Astrocyte (in vitro differentiated cells and primary cell): Measurements from ENCODE around the gene PET100. TPM values are rescaled to one million over a fixed set of nuclear protein-coding genes. Genes with fewer than 3 reads are reported as not detected.

Experiments
- DNase-seq: peaks from one replicate; pipeline ENCODE4 v3.0.0-alpha.2; 2010; ENCODE audit warnings: low read depth
- FAIRE-seq: peaks from 2 replicates; lab custom pipeline; 2011; peaks lifted over from hg19 to GRCh38; lab: Jason Lieb, UNC
- H2AFZ ChIP-seq: 2 replicates; pipeline ENCODE4 v1.6.0; 2012; ENCODE audit warnings: low read depth, low read length, inconsistent platforms
- H3K27ac ChIP-seq: 2 replicates; pipeline ENCODE4 v1.5.1; 2011; ENCODE audit warnings: low read depth, low read length, inconsistent platforms
- H3K27me3 ChIP-seq: 2 replicates; pipeline ENCODE4 v1.6.0; 2011; ENCODE audit warnings: low read length, inconsistent platforms; ENCODE audit not compliant: insufficient read depth
- H3K36me3 ChIP-seq: 2 replicates; pipeline ENCODE4 v1.5.1; 2011; ENCODE audit warnings: low read length, inconsistent platforms; ENCODE audit not compliant: insufficient read depth
- H3K4me1 ChIP-seq: 2 replicates; pipeline ENCODE4 v1.5.1; 2011; ENCODE audit warnings: low read length, inconsistent platforms; ENCODE audit not compliant: insufficient read depth
- H3K4me2 ChIP-seq: 2 replicates; pipeline ENCODE4 v1.6.0; 2012; ENCODE audit warnings: low read length, inconsistent platforms
- H3K4me3 ChIP-seq: 2 replicates; pipeline ENCODE4 v1.5.1; 2011; ENCODE audit warnings: low read depth, mild to moderate bottlenecking, low read length, inconsistent platforms; ENCODE audit not compliant: insufficient read depth
- H3K79me2 ChIP-seq: 2 replicates; pipeline ENCODE4 v1.6.0; 2012; ENCODE audit warnings: mild to moderate bottlenecking, low read length, inconsistent platforms; ENCODE audit not compliant: insufficient read depth
- H3K9ac ChIP-seq: 2 replicates; pipeline ENCODE4 v1.6.0; 2012; ENCODE audit warnings: mild to moderate bottlenecking, low read length, inconsistent platforms
- H3K9me3 ChIP-seq: 2 replicates; pipeline ENCODE4 v1.5.1; 2012; ENCODE audit warnings: low read depth, mild to moderate bottlenecking, low read length, inconsistent platforms; ENCODE audit not compliant: insufficient read depth
- H4K20me1 ChIP-seq: 2 replicates; pipeline ENCODE4 v1.6.0; 2012; ENCODE audit warnings: low read length, inconsistent platforms; ENCODE audit not compliant: insufficient read depth
- H3K27ac Mint-ChIP-seq: one replicate; pipeline ENCODE4 v1.8.0; 2021; ENCODE audit warnings: mild to moderate bottlenecking, mixed read lengths; ENCODE audit not compliant: unreplicated experiment
- H3K27me3 Mint-ChIP-seq: one replicate; pipeline ENCODE4 v1.8.0; 2021; ENCODE audit warnings: low read depth, mixed read lengths; ENCODE audit not compliant: unreplicated experiment
- H3K36me3 Mint-ChIP-seq: one replicate; pipeline ENCODE4 v1.8.0; 2021; ENCODE audit warnings: low read depth, mixed read lengths; ENCODE audit not compliant: unreplicated experiment
- H3K4me1 Mint-ChIP-seq: one replicate; pipeline ENCODE4 v1.8.0; 2021; ENCODE audit warnings: low read depth, mixed read lengths; ENCODE audit not compliant: unreplicated experiment
- H3K4me3 Mint-ChIP-seq: one replicate; pipeline ENCODE4 v1.8.0; 2021; ENCODE audit warnings: mild to moderate bottlenecking, moderate library complexity, mixed read lengths; ENCODE audit not compliant: unreplicated experiment
- H3K9me3 Mint-ChIP-seq: one replicate; pipeline ENCODE4 v1.8.0; 2021; ENCODE audit warnings: mild to moderate bottlenecking, mixed read lengths; ENCODE audit not compliant: unreplicated experiment
- CTCF ChIP-seq: IDR thresholded peaks from 2 replicates; pipeline ENCODE4 v1.5.1; 2011; ENCODE audit warnings: low read depth, mild to moderate bottlenecking, inconsistent platforms, low read length, moderate library complexity; ENCODE audit not compliant: insufficient read depth
- EZH2 ChIP-seq: IDR thresholded peaks from 2 replicates; pipeline ENCODE4 v1.6.1; 2012; ENCODE audit warnings: mild to moderate bottlenecking, low read length, inconsistent platforms; ENCODE audit not compliant: insufficient read depth
- total RNA-seq: library from RNA; stranded (reverse); gene quantifications from 2 replicates; pipeline ENCODE4 v1.2.1, GENCODE V29; 2021

PET100 gene
- total RNA-seq, 1 donor from 2014 or later = 95.8 TPM

DNA sequence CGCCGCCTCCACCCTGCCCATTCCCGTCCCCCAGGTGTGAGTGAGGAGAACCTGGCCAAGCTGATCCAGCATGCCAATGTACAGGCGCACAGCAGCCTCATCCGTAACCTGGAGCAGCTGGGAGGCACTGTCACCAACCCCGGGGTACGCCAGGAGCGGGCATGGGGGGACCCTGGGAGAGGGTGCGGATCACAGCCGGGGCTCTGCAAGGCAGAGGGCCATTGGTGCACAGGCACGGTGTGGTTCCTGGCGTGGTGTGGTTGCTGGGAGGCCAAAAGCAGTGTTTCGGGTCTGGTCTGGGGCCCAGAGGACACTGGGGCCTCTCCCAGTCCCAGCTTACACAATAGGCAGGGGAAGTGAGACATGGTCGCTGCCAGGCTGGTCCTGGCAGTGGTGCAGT, 15.6 kb downstream of the PET100 start:
- H3K27me3 Mint-ChIP-seq = peaks cover 6% of the 10 kb centered on the region
- no peak for TF ChIP-seq EZH2
- TF ChIP-seq CTCF = no peak
- peaks cover 1% of the 10 kb centered on the region for H3K36me3 Mint-ChIP-seq
- H3K4me1 Mint-ChIP-seq = no peaks in the 10 kb centered on the region
- Histone ChIP-seq H2AFZ (no peak overlapping the region), H3K4me2 (no peak overlapping the region), H3K9me3 (peaks cover 1% of the 10 kb centered on the region), H3K79me2 (no peaks in the 10 kb centered on the region), H3K9ac (no peak overlapping the region), H3K4me3 (no peak overlapping the region), H3K36me3 (no peaks in the 10 kb centered on the region), H4K20me1 (no peaks in the 10 kb centered on the region), H3K27me3 (no peaks in the 10 kb centered on the region), H3K27ac (no peak overlapping the region), H3K4me1 (no peaks in the 10 kb centered on the region)
- no peak for FAIRE-seq
- DNase-seq = no peak
- no peaks in the 10 kb centered on the region for H3K9me3 Mint-ChIP-seq
- H3K27ac Mint-ChIP-seq = no peak overlapping the region
- no peak overlapping the region for H3K4me3 Mint-ChIP-seq

DNA sequence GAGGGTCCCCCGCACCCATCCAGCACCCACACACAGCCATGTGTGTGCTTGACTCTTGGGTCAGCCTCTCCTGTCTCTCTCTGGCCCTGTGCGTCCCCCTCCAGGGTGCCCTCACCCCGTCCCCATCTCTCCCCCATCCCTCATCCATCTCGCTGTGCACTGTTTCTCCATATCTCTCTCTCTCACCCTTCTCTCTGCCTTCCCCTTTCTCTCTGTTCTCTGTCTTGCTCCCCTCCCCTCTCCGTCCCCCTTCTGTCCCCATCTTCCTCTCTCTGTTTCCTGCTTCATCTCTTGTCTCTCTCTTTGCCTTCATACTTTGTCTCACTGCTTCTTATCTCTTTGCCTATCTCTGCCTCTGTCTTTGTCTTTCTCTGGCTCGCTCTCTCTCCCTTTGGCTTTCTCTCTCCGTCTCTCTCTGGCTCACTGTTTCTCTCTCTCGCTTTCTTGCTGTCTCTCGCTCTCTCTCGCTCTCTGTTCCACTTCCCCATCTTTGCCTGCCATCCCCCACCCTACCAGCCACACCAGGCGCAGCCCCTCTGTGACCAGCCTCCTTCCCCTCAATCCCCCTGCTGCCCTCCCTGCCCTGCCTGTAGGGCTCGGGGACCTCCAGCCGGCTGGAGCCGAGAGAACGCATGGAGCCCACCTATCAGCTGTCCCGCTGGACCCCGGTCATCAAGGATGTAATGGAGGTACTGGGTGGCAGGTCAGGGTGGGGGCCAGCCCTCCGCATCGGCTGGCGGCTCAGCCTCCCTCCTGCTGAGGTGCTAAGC, 16.2 kb downstream of the PET100 start:
- H3K4me3 Mint-ChIP-seq = no peak overlapping the region
- no peak for DNase-seq
- no peak overlapping the region for H3K9ac ChIP-seq
- peaks cover 1% of the 10 kb centered on the region for H3K36me3 Mint-ChIP-seq
- no peaks in the 10 kb centered on the region for H4K20me1 ChIP-seq
- H3K79me2 ChIP-seq = no peaks in the 10 kb centered on the region
- no peaks in the 10 kb centered on the region for H3K4me1 Mint-ChIP-seq
- TF ChIP-seq CTCF (no peak), EZH2 (no peak)
- no peak overlapping the region for H3K27ac Mint-ChIP-seq
- H3K4me2 ChIP-seq = no peak overlapping the region
- H2AFZ ChIP-seq = no peak overlapping the region
- H3K27ac ChIP-seq = no peak overlapping the region
- peaks cover 1% of the 10 kb centered on the region for H3K27me3 ChIP-seq
- H3K9me3 Mint-ChIP-seq = no peaks in the 10 kb centered on the region
- no peak overlapping the region for H3K4me3 ChIP-seq
- no peaks in the 10 kb centered on the region for H3K9me3 ChIP-seq
- H3K36me3 ChIP-seq = no peaks in the 10 kb centered on the region
- H3K4me1 ChIP-seq = no peaks in the 10 kb centered on the region
- peaks cover 8% of the 10 kb centered on the region for H3K27me3 Mint-ChIP-seq
- no peak for FAIRE-seq

GRCh38 chr19:7646426-7646700, 16.8 kb downstream of the PET100 start:
- H3K4me2 ChIP-seq = no peak overlapping the region
- no peaks in the 10 kb centered on the region for H4K20me1 ChIP-seq
- DNase-seq (no peak), FAIRE-seq (no peak)
- Mint-ChIP-seq H3K27me3 (peaks cover 11% of the 10 kb centered on the region), H3K36me3 (peaks cover 1% of the 10 kb centered on the region), H3K4me3 (no peak overlapping the region), H3K4me1 (no peaks in the 10 kb centered on the region), H3K27ac (no peak overlapping the region), H3K9me3 (no peaks in the 10 kb centered on the region)
- H3K4me1 ChIP-seq = no peaks in the 10 kb centered on the region
- H3K9ac ChIP-seq = no peak overlapping the region
- H3K27ac ChIP-seq = no peak overlapping the region
- TF ChIP-seq EZH2 = no peak
- no peak for TF ChIP-seq CTCF
- no peaks in the 10 kb centered on the region for H3K79me2 ChIP-seq
- H3K36me3 ChIP-seq = no peaks in the 10 kb centered on the region
- no peak overlapping the region for H2AFZ ChIP-seq
- no peaks in the 10 kb centered on the region for H3K9me3 ChIP-seq
- no peak overlapping the region for H3K4me3 ChIP-seq
- H3K27me3 ChIP-seq = peaks cover 2% of the 10 kb centered on the region
